ENCODE results near the gene SHISA8.
"Not testable (repeated sequence)": the region's sequence is repeated elsewhere in the genome, so short reads cannot be mapped to it uniquely, and the experiment has no call there.

The SHISA8 gene

DNA sequence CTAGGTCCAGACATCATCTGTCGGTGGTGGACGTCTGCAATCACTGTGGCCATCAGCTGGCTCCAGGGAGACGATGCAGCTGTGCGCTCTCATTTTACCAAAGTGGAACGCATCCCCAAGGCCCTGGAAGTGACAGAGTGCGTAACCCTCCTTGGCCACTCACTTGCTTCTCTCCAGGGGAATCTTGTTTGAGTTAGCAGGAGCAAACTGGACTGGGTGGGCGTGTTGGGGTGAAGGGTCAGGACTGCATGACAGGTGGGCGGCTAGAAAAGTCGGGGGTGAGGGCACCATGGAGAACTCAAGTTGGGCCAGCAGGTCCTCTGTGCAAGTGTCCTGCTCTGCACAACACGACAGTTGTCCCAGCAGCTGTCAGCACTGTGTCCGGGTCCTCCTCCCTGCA, 16.2 kb downstream of the SHISA8 start:
- DNase-seq (ENCODE audit: low read depth), result no peak

- DNase-seq (ENCODE audit: low read depth), result no peak
These were observed 21.1 kb downstream of the SHISA8 start for GRCh38 chr22:41893591-41894375.

- DNase-seq (ENCODE audit: low read depth), result no peak
These were observed 22.2 kb downstream of the SHISA8 start for GRCh38 chr22:41892721-41893120.

DNA sequence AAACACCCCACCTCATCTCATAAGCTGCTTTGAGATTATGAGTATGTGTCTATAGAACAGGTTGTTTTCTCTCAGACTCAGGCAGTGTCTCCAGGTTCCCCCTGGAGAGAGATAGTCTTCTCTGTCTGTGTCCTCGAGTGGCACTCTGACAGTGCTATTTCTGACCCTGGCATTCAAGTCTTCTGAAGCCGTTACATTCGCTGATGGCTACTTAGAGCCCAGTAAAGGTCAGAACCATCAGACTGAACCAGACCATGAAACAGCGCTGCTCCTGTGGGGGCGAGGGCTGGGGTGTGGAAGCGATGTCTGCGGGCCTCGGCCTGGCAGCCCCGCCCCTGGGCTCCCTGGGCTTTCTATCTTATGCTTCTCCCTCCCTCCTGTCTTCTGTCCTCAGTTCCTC, 23.5 kb downstream of the SHISA8 start:
- no peak for DNase-seq (ENCODE audit: low read depth)

- DNase-seq (ENCODE audit: low read depth), result peak; percentile 21
These were observed 26.2 kb downstream of the SHISA8 start for GRCh38 chr22:41888627-41889200.

DNA sequence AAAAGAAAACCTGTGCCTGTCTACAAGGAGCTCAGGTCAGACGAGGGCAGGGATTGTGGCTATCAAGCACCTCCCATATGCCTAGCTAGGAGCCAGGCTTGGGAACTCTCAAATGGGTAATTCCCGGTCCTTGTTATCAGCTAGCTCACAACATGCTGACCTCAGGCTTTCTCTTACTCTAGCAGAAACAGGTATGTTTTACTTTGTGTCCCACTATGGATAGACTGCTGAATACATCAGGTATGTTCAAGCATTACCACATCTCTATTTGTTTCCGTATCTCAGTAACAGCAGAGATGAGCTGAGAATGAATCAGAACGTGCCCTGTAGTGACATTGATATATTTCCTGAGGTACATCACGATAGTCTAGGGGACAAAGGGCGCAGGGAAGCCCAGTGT, 29.4 kb downstream of the SHISA8 start:
- no peak for DNase-seq (ENCODE audit: low read depth)

DNA sequence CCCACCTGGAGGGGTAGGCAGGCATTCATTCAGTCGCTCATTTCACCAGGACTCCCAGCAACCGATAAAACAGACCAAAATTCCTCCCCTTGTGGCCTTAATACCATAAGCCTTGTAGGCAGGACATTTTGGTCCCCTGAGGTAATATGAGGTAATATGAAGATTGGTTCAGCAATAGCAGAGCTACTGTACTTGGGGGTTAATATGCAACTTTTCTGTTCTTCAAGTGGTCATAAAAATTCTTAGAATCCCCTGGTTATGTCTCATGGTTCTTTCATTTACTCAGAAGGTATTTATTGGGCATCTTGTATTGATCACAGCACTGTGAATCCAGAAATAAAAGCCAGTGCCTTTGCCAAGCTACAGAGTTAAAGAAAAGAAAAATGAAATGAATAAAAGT, 29.8 kb downstream of the SHISA8 start:
- no peak for DNase-seq (ENCODE audit: low read depth)

- no peak for DNase-seq (ENCODE audit: low read depth)
These were observed 31.5 kb downstream of the SHISA8 start for GRCh38 chr22:41883400-41883799.

- DNase-seq (ENCODE audit: low read depth), result no peak
These were observed 34.2 kb downstream of the SHISA8 start for GRCh38 chr22:41880653-41881052.

DNA sequence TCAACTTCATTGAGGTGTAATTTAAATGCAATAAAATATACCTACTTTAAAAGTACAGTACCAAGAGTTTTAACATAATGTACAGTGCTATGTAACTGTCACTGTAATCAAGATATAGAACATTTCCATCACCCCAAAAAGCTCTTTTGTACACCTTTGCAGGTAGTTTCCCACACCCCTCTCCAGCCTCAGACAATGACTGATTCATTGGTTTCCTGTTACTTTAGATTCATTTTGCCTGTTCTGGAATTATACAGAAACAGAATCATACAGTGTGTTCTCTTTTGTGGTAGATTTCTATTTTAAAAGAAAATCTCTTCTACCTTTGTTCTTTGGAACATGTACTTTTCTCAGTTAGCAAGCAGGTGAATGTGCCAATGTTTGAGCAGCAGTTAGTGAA, 38.2 kb downstream of the SHISA8 start:
- DNase-seq (ENCODE audit: low read depth), result no peak

GRCh38 chr22:41876275-41876674, 38.6 kb downstream of the SHISA8 start:
- DNase-seq (ENCODE audit: low read depth), result no peak

DNA sequence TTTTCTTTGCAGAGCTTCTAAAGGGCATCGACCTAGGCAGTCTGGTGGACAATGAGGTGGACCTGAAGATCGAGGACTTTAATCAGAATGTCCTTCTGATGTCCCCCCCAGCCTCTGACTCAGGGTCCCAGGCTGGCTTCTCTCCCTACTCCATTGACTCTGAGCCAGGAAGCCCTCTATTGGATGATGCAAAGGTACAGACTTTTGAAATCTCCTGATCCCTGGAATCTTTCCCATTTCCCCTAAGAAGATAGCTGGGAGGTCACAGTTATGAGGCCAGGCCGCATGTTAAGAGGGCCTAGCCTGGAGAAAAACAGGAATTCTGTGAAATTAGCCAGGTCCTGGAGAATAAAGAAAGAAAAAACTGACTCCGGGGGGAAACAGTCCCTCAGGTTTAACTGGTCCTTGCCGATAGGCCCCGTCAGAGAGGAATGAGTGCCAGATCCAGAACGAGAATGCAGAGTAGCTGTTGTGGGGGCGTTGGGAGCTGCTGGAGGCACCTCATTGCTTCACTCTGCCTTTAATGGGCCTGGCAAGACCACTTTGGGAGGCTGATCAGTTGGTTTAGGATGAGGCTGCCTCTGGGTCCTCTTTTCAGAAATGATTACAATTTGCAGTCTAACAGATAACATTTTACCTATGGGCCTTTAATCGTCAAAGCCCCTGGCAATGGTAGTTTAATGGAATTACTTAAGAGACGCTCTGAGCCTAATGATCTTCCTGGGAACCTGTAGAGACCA, 39.2 kb downstream of the SHISA8 start:
- no peak for DNase-seq (ENCODE audit: low read depth)

DNA sequence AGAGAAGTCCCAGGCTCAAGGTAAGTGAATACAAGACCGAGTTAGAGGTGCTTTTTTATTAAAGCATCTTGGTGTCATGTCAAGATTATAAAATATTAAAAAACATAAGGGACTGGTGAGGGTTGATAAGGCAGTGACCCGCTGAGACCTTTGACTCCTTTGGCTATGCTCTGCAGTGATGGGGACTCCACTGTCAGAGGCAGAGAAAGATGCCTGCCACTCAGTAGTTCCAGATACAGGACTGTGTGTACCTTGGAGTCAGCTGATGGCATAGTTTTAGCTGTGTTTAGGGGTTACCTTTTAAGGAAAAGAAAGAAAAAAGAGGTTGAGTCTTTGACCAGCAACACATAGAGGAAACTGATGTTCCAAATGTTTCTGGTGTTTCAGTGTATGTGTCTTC, 40.8 kb downstream of the SHISA8 start:
- DNase-seq (ENCODE audit: low read depth), result no peak

- no peak for DNase-seq (ENCODE audit: low read depth)
These were observed 41.5 kb downstream of the SHISA8 start for GRCh38 chr22:41873391-41873790.

DNA sequence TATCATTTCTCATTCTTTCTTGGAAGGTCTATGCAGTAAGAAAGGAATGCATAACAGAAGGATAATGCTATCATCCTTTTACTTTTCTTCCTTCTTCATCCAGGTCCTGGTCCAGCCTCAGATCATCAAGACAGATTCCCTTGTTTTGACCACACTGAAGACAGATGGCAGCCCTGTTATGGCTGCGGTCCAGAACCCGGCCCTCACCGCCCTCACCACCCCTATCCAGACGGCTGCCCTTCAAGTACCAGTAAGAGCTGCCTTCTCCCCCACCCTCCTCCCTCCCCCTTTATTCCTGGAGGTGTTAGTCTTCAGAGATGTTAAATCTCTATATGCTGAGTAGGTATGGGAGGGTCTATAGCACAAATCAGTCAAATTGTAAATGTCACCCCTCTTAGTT, 44.1 kb downstream of the SHISA8 start:
- no peak for DNase-seq (ENCODE audit: low read depth)

DNA sequence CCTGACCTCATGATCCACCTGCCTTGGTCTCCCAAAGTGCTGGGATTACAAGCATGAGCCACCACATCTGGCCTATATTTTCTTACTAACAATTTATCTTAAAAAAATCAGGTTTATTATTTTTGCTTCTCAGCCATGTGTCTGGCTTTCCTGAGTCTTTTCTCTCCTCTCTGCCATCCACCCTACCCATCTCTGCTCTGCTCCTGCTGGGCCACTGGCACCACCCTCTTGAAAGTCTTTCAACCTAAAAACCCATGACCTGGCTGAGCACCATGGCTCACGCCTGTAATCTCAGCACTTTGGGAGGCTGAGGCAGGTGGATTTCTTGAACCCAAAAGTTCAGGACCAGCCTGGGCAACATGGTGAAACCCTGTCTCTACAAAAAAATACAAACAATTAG, 44.8 kb downstream of the SHISA8 start:
- not testable (repeated sequence) for DNase-seq (ENCODE audit: low read depth)

DNA sequence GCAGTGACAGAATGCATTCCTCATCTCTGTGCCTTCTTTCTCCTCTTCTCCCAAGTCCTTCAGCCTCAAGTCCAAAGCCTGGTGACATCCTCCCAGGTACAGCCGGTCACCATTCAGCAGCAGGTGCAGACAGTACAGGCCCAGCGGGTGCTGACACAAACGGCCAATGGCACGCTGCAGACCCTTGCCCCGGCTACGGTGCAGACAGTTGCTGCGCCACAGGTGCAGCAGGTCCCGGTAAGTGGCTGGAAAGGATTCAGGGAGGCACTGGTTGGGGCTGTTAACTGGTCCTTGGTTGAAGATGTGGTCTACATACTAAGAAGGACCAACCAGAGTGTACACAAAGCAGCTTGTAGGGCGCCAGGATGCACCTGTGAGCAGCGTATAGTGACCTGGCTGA, 46.3 kb downstream of the SHISA8 start:
- DNase-seq (ENCODE audit: low read depth), result no peak

DNA sequence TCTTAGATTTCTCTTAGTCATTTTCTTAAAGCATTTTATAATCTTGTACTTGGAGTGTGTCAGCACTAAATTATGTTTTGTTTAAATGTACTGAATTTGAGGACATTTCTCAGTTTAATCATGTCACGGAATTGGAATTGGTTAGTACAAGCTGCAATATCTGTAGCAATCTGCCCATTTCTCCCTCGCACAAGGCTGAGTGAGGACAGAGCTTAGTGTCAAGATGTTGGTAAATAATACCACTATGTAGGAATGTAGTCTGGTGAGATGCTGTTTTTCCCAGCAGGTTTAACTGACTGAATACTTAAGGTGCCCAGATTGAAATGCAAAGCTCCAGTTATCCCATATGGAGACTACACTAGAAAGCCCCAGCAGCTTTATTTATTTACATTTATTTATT, 51.4 kb downstream of the SHISA8 start:
- DNase-seq (ENCODE audit: low read depth), result no peak

DNA sequence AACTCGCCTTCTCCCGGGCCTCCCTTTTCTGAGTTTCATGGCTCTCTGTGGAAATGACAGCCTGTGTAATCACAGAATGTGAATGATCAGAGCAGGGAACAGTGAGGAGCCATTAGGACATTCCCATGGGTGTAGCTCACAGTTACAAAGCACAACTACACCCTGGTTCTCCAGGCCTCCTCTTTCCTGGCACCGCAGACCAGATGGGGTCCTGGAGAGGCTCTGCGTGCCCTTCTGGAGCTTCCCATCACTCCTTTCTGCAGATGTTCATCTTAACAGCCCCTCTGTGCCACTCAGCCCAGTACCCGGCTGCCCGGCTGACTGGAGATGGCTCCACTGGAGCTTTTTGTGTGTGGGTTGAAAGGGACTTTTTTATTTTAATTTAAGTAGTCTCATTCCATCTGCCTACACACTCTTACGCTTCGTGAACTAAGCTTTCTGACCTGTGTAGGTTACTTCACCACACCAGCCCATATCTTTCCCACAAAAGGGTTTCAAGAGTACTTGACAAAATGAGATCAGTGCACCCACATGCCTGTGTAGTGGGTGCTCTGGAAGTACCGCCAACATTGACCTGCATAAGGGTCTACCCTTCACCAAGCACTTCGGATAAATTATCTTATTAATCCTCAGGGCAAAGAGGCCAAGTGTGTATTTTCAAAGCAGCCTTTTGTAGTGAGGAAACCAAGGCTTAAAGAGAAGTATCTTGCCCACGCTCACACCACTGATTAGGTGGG, 52.2 kb downstream of the SHISA8 start:
- DNase-seq (ENCODE audit: low read depth), result no peak

GRCh38 chr22:41862160-41862529, 52.7 kb downstream of the SHISA8 start:
- DNase-seq (ENCODE audit: low read depth), result no peak
